ENCODE results near the gene CYFIP1. TPM values are rescaled to one million over a fixed set of nuclear protein-coding genes. Genes with fewer than 3 reads are reported as not detected.

CYFIP1 gene
- total RNA-seq, 2 donors from 2014 or later = 134 to 139 TPM

DNA sequence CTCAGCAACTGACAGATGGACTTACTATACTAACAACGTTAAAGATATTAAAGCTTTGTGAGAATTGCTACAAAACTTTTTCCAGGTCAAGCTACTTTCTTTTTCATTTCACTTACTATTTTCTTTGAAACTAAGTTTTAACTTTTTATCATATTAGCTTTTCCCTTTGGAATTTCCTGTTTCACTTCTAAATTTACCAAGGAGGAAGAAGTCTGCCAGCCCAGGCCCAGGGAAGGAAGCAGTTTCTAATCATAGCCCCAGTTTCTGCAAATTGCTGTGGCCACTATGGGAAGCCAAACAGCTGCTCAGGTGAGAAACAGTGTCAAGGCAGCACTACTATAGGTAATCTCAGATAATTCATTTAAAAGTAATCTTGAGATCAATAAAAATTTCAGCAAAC is 18.4 kb downstream of the CYFIP1 start:
- Mint-ChIP-seq H3K9me3 (no peaks in the 10 kb centered on the region), H3K27ac (no peak overlapping the region), H3K27me3 (ENCODE audit: insufficient read depth) (no peaks in the 10 kb centered on the region), H3K4me3 (no peak overlapping the region), H3K4me1 (peaks cover 2% of the 10 kb centered on the region), H3K36me3 (ENCODE audit: low read depth) (peaks cover 21% of the 10 kb centered on the region)
- Histone ChIP-seq H3K36me3 (ENCODE audit: control insufficient read depth, insufficient read depth, low read length) (peaks cover 10% of the 10 kb centered on the region), H3K27me3 (ENCODE audit: control insufficient read depth, insufficient read depth, low read length, poor library complexity, severe bottlenecking) (no peaks in the 10 kb centered on the region), H3K9ac (ENCODE audit: extremely low read depth, low read length, poor library complexity, severe bottlenecking) (no peak overlapping the region), H3K4me3 (ENCODE audit: low read length) (no peak overlapping the region), H3K27ac (ENCODE audit: low read depth, low read length) (no peak overlapping the region), H3K9me3 (ENCODE audit: control insufficient read depth, low read length) (no peaks in the 10 kb centered on the region), H3K4me1 (ENCODE audit: control insufficient read depth, insufficient read depth, low read length) (no peaks in the 10 kb centered on the region)
- no peak for TF ChIP-seq CTCF (conservative IDR thresholded peaks at IDR 0.05)
- no peak for DNase-seq
- WGBS, 2 experiments (ENCODE audit: insufficient coverage in 1 of 2, insufficient read length in 1 of 2) = 100% methylated on average over 1 of the region's 1 CpG

DNA sequence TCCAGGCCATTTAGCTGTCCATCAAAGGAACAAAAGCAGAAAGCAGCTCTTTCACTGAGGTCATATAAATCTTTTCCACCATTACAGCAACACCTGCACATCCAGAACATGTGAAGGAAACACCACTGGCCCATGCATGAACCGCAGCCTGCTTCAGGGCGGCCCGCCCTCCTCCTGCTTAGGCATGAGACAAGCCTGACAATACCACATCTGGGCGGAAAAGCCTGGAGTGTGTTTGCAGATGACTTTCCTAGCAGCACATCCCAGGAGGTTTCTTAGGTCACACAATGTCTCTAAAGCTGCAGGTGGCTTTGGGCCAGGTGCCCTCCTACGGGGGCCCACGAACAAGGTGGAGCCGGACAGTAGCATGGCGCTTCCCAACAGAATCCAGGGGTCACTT is 19.6 kb downstream of the CYFIP1 start:
- Histone ChIP-seq H3K27me3 (ENCODE audit: control insufficient read depth, insufficient read depth, low read length, poor library complexity, severe bottlenecking) (no peaks in the 10 kb centered on the region), H3K36me3 (ENCODE audit: control insufficient read depth, insufficient read depth, low read length) (peaks cover 7% of the 10 kb centered on the region), H3K9me3 (ENCODE audit: control insufficient read depth, low read length) (no peaks in the 10 kb centered on the region), H3K4me3 (ENCODE audit: low read length) (no peak overlapping the region), H3K27ac (ENCODE audit: low read depth, low read length) (no peak overlapping the region), H3K9ac (ENCODE audit: extremely low read depth, low read length, poor library complexity, severe bottlenecking) (no peak overlapping the region), H3K4me1 (ENCODE audit: control insufficient read depth, insufficient read depth, low read length) (no peaks in the 10 kb centered on the region)
- WGBS, 2 experiments (ENCODE audit: insufficient coverage in 1 of 2, insufficient read length in 1 of 2) = 94 to 97% methylated on average over 3 to 8 of the region's 8 CpGs
- Mint-ChIP-seq H3K27ac (no peak overlapping the region), H3K4me1 (peaks cover 2% of the 10 kb centered on the region), H3K36me3 (ENCODE audit: low read depth) (peaks cover 11% of the 10 kb centered on the region), H3K9me3 (no peaks in the 10 kb centered on the region), H3K4me3 (no peak overlapping the region), H3K27me3 (ENCODE audit: insufficient read depth) (no peaks in the 10 kb centered on the region)
- DNase-seq = no peak
- no peak for TF ChIP-seq CTCF (conservative IDR thresholded peaks at IDR 0.05)

DNA sequence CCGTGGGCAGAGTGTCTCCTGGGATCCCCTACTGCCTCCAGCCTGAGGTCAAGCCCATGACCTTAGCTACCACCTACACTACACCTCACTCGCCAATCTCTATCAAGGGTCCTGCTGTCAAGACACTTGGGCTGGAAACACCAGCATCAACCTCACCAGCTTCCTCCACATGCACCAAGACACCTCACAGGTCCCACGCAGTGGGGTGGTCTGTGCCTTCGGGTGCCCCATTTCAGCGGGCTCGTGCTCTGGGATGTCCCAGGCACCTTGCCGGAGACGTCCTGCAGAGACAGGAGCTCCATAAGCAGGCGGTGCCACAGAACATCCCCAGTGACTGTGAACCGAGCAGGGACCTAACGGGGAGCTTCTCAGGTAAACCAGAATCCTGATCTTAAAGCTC is 20.0 kb downstream of the CYFIP1 start:
- no peaks in the 10 kb centered on the region for H3K4me1 ChIP-seq (ENCODE audit: control insufficient read depth, insufficient read depth, low read length)
- Mint-ChIP-seq H3K4me1 (peaks cover 2% of the 10 kb centered on the region), H3K9me3 (no peaks in the 10 kb centered on the region), H3K4me3 (no peak overlapping the region), H3K27me3 (ENCODE audit: insufficient read depth) (no peaks in the 10 kb centered on the region), H3K27ac (peak overlapping the region; percentile 52), H3K36me3 (ENCODE audit: low read depth) (peaks cover 8% of the 10 kb centered on the region)
- TF ChIP-seq CTCF (conservative IDR thresholded peaks at IDR 0.05) = no peak
- H3K9ac ChIP-seq (ENCODE audit: extremely low read depth, low read length, poor library complexity, severe bottlenecking) = no peak overlapping the region
- 92 to 100% methylated on average over 9 to 11 of the region's 11 CpGs for WGBS, 2 experiments (ENCODE audit: insufficient coverage in 1 of 2, insufficient read length in 1 of 2)
- no peak overlapping the region for H3K4me3 ChIP-seq (ENCODE audit: low read length)
- H3K27me3 ChIP-seq (ENCODE audit: control insufficient read depth, insufficient read depth, low read length, poor library complexity, severe bottlenecking) = no peaks in the 10 kb centered on the region
- no peaks in the 10 kb centered on the region for H3K9me3 ChIP-seq (ENCODE audit: control insufficient read depth, low read length)
- H3K27ac ChIP-seq (ENCODE audit: low read depth, low read length) = no peak overlapping the region
- DNase-seq = no peak
- peaks cover 5% of the 10 kb centered on the region for H3K36me3 ChIP-seq (ENCODE audit: control insufficient read depth, insufficient read depth, low read length)
